HepG2 (cell line): ENCODE results near the gene PLEKHN1. TPM values are rescaled to one million over a fixed set of nuclear protein-coding genes. Genes with fewer than 3 reads are reported as not detected.

Experiments
- ATAC-seq: fragments of 200-7000 bp; cut with Tn5 transposase; 3 replicates; pipeline ENCODE4 v1.9.1; 2020; ENCODE audit warnings: mild to moderate bottlenecking, moderate library complexity
- BruUV-seq: library from RNA; stranded (reverse); fragments of 400-500 nt; replicated peaks from 2 replicates; lab custom pipeline; 2021; lab: Mats Ljungman, UMichigan
- CTCF ChIA-PET: fragments of 300-600 bp; formaldehyde crosslinking; extraction: SDS; loops from one replicate; lab custom pipeline; 2021; ENCODE audit warnings: low total read pairs, inconsistent platforms, low intra/inter-chr PET ratio; lab: Yijun Ruan, JAX
- POLR2A ChIA-PET: fragments of 350-600 bp; sonication (Branson Sonifier 250); formaldehyde crosslinking; loops from one replicate; lab custom pipeline; 2020; ENCODE audit warnings: antibody characterized with exemption, inconsistent platforms; lab: Yijun Ruan, JAX
- DNase-seq: peaks from one replicate; pipeline ENCODE4 v3.0.0-alpha.2; 2015; ENCODE audit warnings: low spot score
- FAIRE-seq: peaks from 3 replicates; lab custom pipeline; 2011; peaks lifted over from hg19 to GRCh38; lab: Jason Lieb, UNC
- H2AFZ ChIP-seq: one replicate; pipeline ENCODE4 v1.6.1; 2011; ENCODE audit warnings: low read length, inconsistent platforms
- H3K27ac ChIP-seq: fragments of 300-600 bp; 3 replicates; pipeline ENCODE4 v1.8.0; 2011; ENCODE audit warnings: mixed run types, mild to moderate bottlenecking, mixed read lengths, low read length, inconsistent platforms; ENCODE audit not compliant: insufficient read depth; ENCODE audit errors: extremely low read length
- H3K27me3 ChIP-seq, 2 experiments: fragments of 200-600 bp in 1 of 2; 2 replicates in 1 of 2; 3 replicates in 1 of 2; pipeline versions ENCODE4 v1.6.0 to v1.8.0; 2011; ENCODE audit warnings: low read length in 2 of 2, mild to moderate bottlenecking in 2 of 2, moderate library complexity in 2 of 2, inconsistent platforms in 1 of 2; ENCODE audit not compliant: insufficient read depth in 2 of 2, control insufficient read depth in 1 of 2
- H3K36me3 ChIP-seq, 2 experiments: fragments of 200-600 bp in 1 of 2; replicated peaks in 1 of 2; 2 replicates in 1 of 2; 3 replicates in 1 of 2; pipeline versions ENCODE4 v1.5.1 to v1.8.0; 2011; ENCODE audit warnings: low read length in 2 of 2, inconsistent platforms in 1 of 2; ENCODE audit not compliant: insufficient read depth in 2 of 2, control insufficient read depth in 1 of 2
- H3K4me1 ChIP-seq: 2 replicates; pipeline ENCODE4 v1.5.1; 2012; ENCODE audit warnings: low read length, inconsistent platforms; ENCODE audit not compliant: insufficient read depth
- H3K4me2 ChIP-seq: 2 replicates; pipeline ENCODE4 v1.6.0; 2011; ENCODE audit warnings: low read depth, low read length, inconsistent platforms
- H3K4me3 ChIP-seq, 3 experiments: fragments of 200-600 bp in 1 of 3; sonication (generic), shearing (Covaris generic) in 1 of 3; replicated peaks in 1 of 3; 2 replicates each; pipeline ENCODE4 v1.5.1; 2011 to 2016; ENCODE audit warnings: low read length in 3 of 3, inconsistent platforms in 2 of 3, low read depth in 2 of 3, mild to moderate bottlenecking in 2 of 3, control low read depth in 1 of 3, mixed read lengths in 1 of 3; ENCODE audit not compliant: insufficient read depth in 1 of 3
- H3K79me2 ChIP-seq: one replicate; pipeline ENCODE4 v1.6.1; 2011; ENCODE audit warnings: low read length, inconsistent platforms; ENCODE audit not compliant: insufficient read depth
- H3K9ac ChIP-seq: 2 replicates; pipeline ENCODE4 v1.6.0; 2011; ENCODE audit warnings: mild to moderate bottlenecking, low read depth, low read length, inconsistent platforms; ENCODE audit not compliant: insufficient read depth
- H3K9me3 ChIP-seq: 2 replicates; pipeline ENCODE4 v1.5.1; 2012; ENCODE audit warnings: mild to moderate bottlenecking, low read length
- H4K20me1 ChIP-seq: 2 replicates; pipeline ENCODE4 v1.6.0; 2011; ENCODE audit warnings: inconsistent platforms, mild to moderate bottlenecking, low read length, moderate library complexity; ENCODE audit not compliant: insufficient read depth
- CBX5 ChIP-seq: sonication (generic); formaldehyde crosslinking; IDR thresholded peaks from 2 replicates; pipeline ENCODE4 v1.4.0; 2020; ENCODE audit warnings: missing genetic modification reagents, borderline replicate concordance
- EED ChIP-seq: sonication (generic); formaldehyde crosslinking; IDR thresholded peaks from 2 replicates; pipeline ENCODE4 v1.5.0; 2020; ENCODE audit warnings: mild to moderate bottlenecking, missing genetic modification reagents
- IRF1 ChIP-seq: sonication (generic); formaldehyde crosslinking; IDR thresholded peaks from 2 replicates; pipeline ENCODE4 v1.4.0; 2020; ENCODE audit warnings: low read depth, mild to moderate bottlenecking, missing genetic modification reagents
- SP2 ChIP-seq: sonication (generic); formaldehyde crosslinking; IDR thresholded peaks from 2 replicates; pipeline ENCODE4 v1.5.1; 2020; ENCODE audit warnings: mild to moderate bottlenecking, missing genetic modification reagents
- STAG1 ChIP-seq: sonication (generic); formaldehyde crosslinking; IDR thresholded peaks from 2 replicates; pipeline ENCODE4 v1.4.0; 2020; ENCODE audit warnings: missing genetic modification reagents
- TAF15 ChIP-seq: fragments of 200-400 bp; formaldehyde crosslinking; IDR thresholded peaks from one replicate; pipeline ENCODE4 v1.6.1; 2018; ENCODE audit warnings: mild to moderate bottlenecking, low read depth, low read length; ENCODE audit not compliant: poor library complexity, severe bottlenecking
- THAP11 ChIP-seq: IDR thresholded peaks from 2 replicates; pipeline ENCODE4 v1.6.1; 2016; ENCODE audit warnings: missing biosample characterization, missing genetic modification reagents
- ZNF737 ChIP-seq: sonication (generic); formaldehyde crosslinking; IDR thresholded peaks from 2 replicates; pipeline ENCODE4 v1.5.0; 2020; ENCODE audit warnings: missing genetic modification reagents, mild to moderate bottlenecking, borderline replicate concordance
- ZNF792 ChIP-seq: IDR thresholded peaks from 2 replicates; pipeline ENCODE4 v1.6.1; 2016
- WGBS: methylation state at CpG from one replicate; pipeline ENCODE4 v1.1.6; 2017; ENCODE audit warnings: low lambda C conversion rate; 5-methylcytosine and 5-hydroxymethylcytosine counted together
- in situ Hi-C: cut with HindIII; loops from 2 replicates; pipeline ENCODE4 v1.10.0; 2017; ENCODE audit warnings: low pct_unique_long_range_greater_than_20kb; ENCODE audit not compliant: extremely low pct_ligation_motif_present
- intact Hi-C: fragments of 100-400 bp; cut with micrococcal nuclease; formaldehyde crosslinking; loops from one replicate; pipeline ENCODE4 v1.10.0; 2022; ENCODE audit not compliant: unreplicated experiment
- polyA plus RNA-seq, 8 experiments: library from polyadenylated mRNA; depleted of rRNA in 3 of 8; stranded (reverse) in 7 of 8; unstranded in 1 of 8; fragments of >200 nt; fragmentation: Illumina TruSeq in 4 of 8; extraction: Trizol in 4 of 8; gene quantifications; 2 replicates each; pipeline versions ENCODE4 v1.2.1 to v1.2.3, GENCODE V29; 2011 to 2016; ENCODE audit warnings: low read depth in 4 of 8, missing spikeins in 1 of 8, mixed read lengths in 1 of 8; ENCODE audit not compliant: insufficient read depth in 1 of 8
- total RNA-seq, 5 experiments: library from RNA; depleted of rRNA; stranded (reverse); fragments of >200 nt; fragmentation: Illumina TruSeq; extraction: Trizol; gene quantifications; 2 replicates each; pipeline ENCODE4 v1.2.3, GENCODE V29; 2016; ENCODE audit warnings: low read depth in 1 of 5
- TF ChIP-seq, protein P1 (sequence below): sonication (generic); formaldehyde crosslinking; IDR thresholded peaks from 2 replicates; pipeline ENCODE4 v1.5.0; 2020; ENCODE audit warnings: mild to moderate bottlenecking, missing genetic modification reagents, borderline replicate concordance

The PLEKHN1 gene
- total and polyA plus RNA-seq, 2 of the 13 experiments (the other 11 are each of a cell fraction or from before 2014, with no cell fraction given) = 0.42 to 0.58 TPM

DNA sequence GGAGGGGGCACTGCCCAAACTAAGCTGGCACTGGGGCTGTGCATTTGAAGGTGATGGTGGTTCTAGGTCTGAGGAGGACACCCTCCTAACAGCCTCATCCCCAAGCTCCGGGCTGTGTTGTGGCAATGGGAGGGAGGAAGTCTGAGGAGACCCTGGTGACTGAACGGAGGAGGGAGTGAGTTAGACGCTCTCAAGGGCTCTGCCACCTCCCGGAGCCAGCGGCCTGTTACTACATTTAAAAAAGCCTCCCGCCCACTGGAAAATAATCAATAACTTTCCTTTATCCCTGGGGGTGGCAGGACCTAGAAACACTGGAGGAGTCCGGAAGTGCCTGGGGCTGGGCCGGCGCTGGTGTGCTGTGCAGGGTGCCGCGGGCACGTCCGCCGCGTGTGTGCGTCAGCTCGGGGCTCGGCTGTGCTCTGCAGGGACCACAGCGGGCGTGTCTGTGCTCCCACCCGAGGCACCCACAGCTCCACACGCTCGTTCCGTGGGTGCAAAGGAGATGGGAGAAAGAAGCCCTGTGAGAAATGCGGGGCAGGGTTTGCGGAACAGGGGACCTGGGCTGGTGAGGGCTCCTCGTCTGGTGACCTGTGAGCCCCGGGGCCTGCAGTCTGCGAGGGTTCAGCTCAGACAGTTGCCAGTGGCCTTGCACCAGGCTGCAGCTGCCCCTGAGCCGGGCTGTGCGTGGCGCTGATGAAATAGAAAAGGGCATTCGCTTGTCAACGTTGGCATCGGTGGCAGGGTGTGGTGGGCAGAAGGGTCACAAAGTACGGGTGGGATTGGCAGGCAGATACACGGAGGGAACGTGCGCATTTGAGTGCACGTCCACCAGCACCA, 37.2 kb upstream of the PLEKHN1 start (continued):
- no peak for TF ChIP-seq TAF15
- TF ChIP-seq IRF1 = no peak
- TF ChIP-seq THAP11 = no peak

DNA sequence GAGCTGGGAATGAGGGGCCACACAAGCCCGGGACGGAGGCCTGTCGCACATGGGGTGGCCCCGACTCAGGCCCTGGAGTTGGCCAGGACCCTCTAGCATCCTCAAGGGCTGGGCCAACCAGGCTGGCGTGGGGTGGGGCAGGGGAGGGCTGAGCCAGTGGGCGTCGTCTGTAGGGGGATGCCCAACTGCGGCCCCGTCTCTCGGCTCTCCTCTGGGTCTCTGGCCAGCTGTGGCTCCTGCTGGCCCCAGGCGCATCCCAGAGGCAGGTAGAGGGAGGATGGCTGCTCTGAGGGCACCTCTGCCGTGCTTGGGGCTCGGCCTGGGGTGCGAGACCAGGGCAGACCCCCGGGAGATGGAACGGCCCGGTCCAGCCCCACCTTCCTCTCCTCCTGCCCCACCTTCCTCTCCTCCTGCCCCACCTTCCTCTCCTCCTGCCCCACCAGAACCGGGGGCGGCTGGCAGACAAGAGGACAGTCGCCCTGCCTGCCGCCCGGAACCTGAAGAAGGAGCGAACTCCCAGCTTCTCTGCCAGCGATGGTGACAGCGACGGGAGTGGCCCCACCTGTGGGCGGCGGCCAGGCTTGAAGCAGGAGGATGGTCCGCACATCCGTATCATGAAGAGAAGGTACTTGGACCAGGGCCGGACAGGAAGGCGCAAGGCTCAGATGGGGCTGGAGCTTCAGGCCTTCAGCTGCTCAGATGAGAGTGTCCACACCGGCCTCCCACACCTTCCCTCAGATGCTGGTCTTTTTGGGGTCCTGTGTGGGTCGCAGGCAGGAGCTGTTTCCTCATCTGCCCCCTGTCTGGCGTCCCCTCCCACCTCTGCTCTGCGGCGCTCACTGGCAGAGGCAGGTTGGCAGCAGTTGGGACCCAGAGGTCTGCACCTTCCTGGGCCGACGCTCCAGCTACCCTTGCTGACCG, 36.3 kb upstream of the PLEKHN1 start:
- DNase-seq = no peak
- Histone ChIP-seq H4K20me1 (0 out of 2 replicates have a peak, but pooled peaks cover 3% of the 10 kb centered on the region), H3K27ac (no peak overlapping the region), H3K79me2 (no peaks in the 10 kb centered on the region), H3K36me3 (no peaks in the 10 kb centered on the region), H3K9ac (no peak overlapping the region), H2AFZ (no peak overlapping the region), H3K4me3 (no peak overlapping the region), H3K9me3 (no peaks in the 10 kb centered on the region), H3K4me2 (no peak overlapping the region), H3K4me1 (no peaks in the 10 kb centered on the region), H3K27me3 (peaks cover 35 to 85% of the 10 kb centered on the region in 2 experiments)
- ATAC-seq = no peak
- intact Hi-C loops = no loop called here
- no peak for FAIRE-seq
- ChIA-PET POLR2A (no interaction called here), CTCF (no interaction called here)
- no TSS peak for BruUV-seq
- WGBS = 14% methylated on average over 12 of the region's 40 CpGs
- in situ Hi-C loops = no loop called here
- TF ChIP-seq SP2 (CRISPR knock-in tag) (0 out of 2 replicates have a peak, but pooled peaks have one; percentile 10), ZNF792 (CRISPR knock-in tag) (no peak), STAG1 (CRISPR knock-in tag) (no peak), CBX5 (CRISPR knock-in tag) (no peak), ZNF737 (no peak), EED (CRISPR knock-in tag) (no peak)
- TF ChIP-seq, protein P1, sequence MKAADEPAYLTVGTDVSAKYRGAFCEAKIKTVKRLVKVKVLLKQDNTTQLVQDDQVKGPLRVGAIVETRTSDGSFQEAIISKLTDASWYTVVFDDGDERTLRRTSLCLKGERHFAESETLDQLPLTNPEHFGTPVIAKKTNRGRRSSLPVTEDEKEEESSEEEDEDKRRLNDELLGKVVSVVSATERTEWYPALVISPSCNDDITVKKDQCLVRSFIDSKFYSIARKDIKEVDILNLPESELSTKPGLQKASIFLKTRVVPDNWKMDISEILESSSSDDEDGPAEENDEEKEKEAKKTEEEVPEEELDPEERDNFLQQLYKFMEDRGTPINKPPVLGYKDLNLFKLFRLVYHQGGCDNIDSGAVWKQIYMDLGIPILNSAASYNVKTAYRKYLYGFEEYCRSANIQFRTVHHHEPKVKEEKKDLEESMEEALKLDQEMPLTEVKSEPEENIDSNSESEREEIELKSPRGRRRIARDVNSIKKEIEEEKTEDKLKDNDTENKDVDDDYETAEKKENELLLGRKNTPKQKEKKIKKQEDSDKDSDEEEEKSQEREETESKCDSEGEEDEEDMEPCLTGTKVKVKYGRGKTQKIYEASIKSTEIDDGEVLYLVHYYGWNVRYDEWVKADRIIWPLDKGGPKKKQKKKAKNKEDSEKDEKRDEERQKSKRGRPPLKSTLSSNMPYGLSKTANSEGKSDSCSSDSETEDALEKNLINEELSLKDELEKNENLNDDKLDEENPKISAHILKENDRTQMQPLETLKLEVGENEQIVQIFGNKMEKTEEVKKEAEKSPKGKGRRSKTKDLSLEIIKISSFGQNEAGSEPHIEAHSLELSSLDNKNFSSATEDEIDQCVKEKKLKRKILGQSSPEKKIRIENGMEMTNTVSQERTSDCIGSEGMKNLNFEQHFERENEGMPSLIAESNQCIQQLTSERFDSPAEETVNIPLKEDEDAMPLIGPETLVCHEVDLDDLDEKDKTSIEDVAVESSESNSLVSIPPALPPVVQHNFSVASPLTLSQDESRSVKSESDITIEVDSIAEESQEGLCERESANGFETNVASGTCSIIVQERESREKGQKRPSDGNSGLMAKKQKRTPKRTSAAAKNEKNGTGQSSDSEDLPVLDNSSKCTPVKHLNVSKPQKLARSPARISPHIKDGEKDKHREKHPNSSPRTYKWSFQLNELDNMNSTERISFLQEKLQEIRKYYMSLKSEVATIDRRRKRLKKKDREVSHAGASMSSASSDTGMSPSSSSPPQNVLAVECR (CRISPR knock-in tag) = 0 out of 2 replicates have a peak, but pooled peaks have one; percentile 19
